ENCODE results near the gene PDE6C.

GRCh38 chr10:93695740-93696139 lies 83.4 kb downstream of the PDE6C start:
- TF ChIP-seq POLR2A (IDR thresholded peaks at IDR 0.05) (no peak), CTCF (IDR thresholded peaks at IDR 0.05) (no peak)

All from esophagus squamous epithelium (tissue), 4 donors.